HG03460 (cell line): Measurements from ENCODE around the gene NDUFAF8.

Experiments used
- ATAC-seq: cut with Tn5 transposase; IDR thresholded peaks from one replicate; pipeline ENCODE4 v1.9.1; 2021; ENCODE audit not compliant: unreplicated experiment

Gene NDUFAF8

GRCh38 chr17:81288715-81289114, 49.6 kb downstream of the NDUFAF8 start:
- ATAC-seq = no peak

- no peak for ATAC-seq
These were observed 50.5 kb downstream of the NDUFAF8 start for GRCh38 chr17:81289627-81290026.

GRCh38 chr17:81290230-81290629, 51.1 kb downstream of the NDUFAF8 start:
- no peak for ATAC-seq
